ENCODE measurements around the gene TSHZ3.

DNA sequence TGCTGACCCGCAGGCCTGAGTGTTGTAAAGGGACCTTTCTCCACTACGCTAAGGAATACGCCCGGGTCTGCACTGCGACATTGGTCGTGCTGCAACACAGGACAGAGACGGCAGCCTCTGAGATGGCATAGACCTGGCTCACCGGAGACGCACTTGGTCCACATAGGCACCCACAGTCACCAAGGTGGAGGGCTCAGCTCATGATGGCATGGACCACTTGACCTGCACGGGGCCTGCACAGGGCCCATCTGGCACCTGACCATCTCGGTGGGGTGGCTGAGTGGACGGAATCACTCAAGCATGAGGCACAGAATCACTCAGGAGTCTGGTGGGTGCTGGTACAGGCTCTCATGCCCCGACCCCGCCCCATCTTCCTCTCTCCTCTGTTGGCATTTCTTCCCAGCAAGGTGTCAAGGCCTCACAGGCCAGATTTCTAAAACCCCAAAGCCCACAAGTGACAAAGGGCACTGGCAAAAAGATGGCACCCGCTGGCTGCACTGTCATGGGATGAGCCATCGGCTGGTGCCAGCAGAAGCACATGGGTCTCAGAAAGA is 45.9 kb downstream of the TSHZ3 start:
- TF ChIP-seq POLR2AphosphoS5 (IDR thresholded peaks at IDR 0.05; ENCODE audit: control insufficient read depth, insufficient read depth, low read depth, low read length) (no peak), ZNF24 (IDR thresholded peaks at IDR 0.05) (no peak), JUN (IDR thresholded peaks at IDR 0.05; ENCODE audit: borderline replicate concordance, low read depth, low read length) (no peak), JUN (CRISPR knock-in tag; IDR thresholded peaks at IDR 0.05; ENCODE audit: borderline replicate concordance) (no peak), EP300 (IDR thresholded peaks at IDR 0.05; ENCODE audit: low read length) (no peak), TBL1XR1 (IDR thresholded peaks at IDR 0.05; ENCODE audit: low read length in 2 of 2) (no peak), PATZ1 (CRISPR knock-in tag; IDR thresholded peaks at IDR 0.05; ENCODE audit: borderline replicate concordance) (no peak), FOSL1 (tag; conservative IDR thresholded peaks at IDR 0.05) (no peak), ATF3 (IDR thresholded peaks at IDR 0.05) (no peak), ATF3 (CRISPR knock-in tag; conservative IDR thresholded peaks at IDR 0.05) (no peak), POLR3G (IDR thresholded peaks at IDR 0.05; ENCODE audit: extremely low read depth, insufficient read length, insufficient replicate concordance) (no peak)
- TF ChIP-seq, protein P1, sequence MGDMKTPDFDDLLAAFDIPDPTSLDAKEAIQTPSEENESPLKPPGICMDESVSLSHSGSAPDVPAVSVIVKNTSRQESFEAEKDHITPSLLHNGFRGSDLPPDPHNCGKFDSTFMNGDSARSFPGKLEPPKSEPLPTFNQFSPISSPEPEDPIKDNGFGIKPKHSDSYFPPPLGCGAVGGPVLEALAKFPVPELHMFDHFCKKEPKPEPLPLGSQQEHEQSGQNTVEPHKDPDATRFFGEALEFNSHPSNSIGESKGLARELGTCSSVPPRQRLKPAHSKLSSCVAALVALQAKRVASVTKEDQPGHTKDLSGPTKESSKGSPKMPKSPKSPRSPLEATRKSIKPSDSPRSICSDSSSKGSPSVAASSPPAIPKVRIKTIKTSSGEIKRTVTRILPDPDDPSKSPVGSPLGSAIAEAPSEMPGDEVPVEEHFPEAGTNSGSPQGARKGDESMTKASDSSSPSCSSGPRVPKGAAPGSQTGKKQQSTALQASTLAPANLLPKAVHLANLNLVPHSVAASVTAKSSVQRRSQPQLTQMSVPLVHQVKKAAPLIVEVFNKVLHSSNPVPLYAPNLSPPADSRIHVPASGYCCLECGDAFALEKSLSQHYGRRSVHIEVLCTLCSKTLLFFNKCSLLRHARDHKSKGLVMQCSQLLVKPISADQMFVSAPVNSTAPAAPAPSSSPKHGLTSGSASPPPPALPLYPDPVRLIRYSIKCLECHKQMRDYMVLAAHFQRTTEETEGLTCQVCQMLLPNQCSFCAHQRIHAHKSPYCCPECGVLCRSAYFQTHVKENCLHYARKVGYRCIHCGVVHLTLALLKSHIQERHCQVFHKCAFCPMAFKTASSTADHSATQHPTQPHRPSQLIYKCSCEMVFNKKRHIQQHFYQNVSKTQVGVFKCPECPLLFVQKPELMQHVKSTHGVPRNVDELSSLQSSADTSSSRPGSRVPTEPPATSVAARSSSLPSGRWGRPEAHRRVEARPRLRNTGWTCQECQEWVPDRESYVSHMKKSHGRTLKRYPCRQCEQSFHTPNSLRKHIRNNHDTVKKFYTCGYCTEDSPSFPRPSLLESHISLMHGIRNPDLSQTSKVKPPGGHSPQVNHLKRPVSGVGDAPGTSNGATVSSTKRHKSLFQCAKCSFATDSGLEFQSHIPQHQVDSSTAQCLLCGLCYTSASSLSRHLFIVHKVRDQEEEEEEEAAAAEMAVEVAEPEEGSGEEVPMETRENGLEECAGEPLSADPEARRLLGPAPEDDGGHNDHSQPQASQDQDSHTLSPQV (IDR thresholded peaks at IDR 0.05), result no peak

Data from K562 (cell line).